ENCODE data around the gene CEP192.
"Not testable (repeated sequence)": the region's sequence is repeated elsewhere in the genome, so short reads cannot be mapped to it uniquely, and the experiment has no call there.

CEP192 gene

DNA sequence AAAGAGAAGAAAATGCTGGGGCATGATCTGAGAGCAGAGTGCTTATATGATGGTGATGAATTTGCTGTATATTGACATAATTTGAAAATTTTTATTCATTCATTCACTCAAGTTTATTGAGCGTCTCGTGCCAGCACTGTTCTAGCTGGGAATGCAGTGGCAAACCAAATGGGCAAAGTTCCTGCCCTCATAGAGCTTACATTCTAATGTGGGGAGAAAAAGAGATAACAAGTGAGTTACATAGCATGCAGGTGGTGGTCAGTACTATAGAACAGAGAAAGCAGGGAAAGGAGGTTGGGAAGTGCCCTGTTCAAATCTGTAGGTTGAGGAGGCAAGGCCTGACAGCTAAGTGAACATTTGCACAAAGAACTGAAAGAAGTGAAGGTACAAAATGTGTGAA lies 4.3 kb downstream of the CEP192 start:
- DNase-seq: no peak

DNA sequence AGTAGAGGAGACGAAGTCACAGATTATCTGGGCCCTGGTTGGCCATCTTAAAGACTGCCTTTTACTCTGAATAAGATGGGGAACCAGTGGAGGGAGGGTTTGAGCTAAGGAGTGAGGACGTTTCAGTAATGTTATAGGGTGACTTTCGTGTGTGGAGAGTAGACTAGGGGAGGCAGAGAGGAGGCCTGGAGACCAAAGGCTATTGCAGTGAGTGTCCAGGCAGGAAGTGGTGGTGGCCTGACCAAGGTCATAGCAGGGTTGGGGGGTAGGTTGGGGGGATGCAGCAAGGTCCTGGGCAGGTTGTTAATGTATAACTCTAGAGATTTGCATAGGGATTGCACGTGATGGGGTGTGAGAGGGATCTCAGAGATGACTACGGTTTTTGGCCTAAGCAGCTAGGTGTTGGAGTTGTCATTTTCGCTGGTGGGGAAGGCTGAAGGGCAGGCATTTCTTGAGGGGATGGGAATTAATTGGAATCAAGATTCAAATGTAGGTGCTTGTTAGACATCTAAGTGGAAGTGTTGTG lies 4.9 kb downstream of the CEP192 start:
- no peak for DNase-seq

DNA sequence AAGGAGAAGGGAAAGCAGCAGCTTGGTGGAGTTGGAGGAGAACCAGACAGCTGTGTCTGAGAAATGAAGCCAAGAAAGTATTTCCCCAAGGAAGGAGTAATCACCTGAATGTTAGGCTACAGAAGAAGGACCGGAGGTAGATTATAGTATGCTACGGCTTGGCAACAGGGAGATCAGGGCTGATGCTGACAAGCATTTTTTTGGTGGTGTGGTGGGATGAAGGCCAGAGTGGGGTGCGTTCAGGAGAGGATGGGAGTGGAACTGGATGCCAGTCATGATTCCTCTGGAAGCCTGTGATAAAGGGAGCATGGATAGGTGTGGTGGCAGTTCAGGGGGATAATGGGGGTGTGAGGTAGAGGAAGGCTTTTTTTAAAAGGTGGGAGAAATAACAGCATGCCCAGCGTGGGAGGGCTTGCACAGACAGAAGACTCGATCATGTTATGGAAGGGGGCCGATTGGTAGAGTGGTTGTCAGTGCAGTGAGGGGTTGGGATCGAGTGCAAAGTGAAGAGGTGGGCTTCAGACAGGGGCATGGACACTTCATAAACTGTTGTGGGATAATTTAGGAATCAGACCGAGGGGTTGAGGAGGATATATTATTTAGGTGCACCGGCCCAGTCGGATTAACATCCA lies 5.6 kb downstream of the CEP192 start:
- DNase-seq: no peak

DNA sequence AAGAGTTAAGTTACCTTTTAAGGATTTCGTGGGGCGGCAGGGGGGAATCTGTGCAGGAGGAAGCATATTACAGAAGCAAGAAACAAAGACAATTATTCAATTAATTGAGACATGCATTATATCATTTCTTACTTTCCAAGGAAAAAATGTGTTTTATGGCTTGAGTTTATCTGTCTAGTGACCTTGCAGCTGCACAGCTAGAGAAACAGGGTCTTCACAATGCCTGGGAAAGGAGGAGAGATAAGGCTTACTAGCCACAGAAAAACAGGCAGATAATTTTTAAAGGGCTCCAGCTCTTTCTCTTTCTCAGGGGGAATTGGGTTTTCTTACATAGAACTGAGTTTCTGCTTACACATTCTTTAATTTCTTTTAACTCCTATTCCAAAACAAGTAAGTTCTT lies 6.2 kb downstream of the CEP192 start:
- not testable (repeated sequence) for DNase-seq

DNA sequence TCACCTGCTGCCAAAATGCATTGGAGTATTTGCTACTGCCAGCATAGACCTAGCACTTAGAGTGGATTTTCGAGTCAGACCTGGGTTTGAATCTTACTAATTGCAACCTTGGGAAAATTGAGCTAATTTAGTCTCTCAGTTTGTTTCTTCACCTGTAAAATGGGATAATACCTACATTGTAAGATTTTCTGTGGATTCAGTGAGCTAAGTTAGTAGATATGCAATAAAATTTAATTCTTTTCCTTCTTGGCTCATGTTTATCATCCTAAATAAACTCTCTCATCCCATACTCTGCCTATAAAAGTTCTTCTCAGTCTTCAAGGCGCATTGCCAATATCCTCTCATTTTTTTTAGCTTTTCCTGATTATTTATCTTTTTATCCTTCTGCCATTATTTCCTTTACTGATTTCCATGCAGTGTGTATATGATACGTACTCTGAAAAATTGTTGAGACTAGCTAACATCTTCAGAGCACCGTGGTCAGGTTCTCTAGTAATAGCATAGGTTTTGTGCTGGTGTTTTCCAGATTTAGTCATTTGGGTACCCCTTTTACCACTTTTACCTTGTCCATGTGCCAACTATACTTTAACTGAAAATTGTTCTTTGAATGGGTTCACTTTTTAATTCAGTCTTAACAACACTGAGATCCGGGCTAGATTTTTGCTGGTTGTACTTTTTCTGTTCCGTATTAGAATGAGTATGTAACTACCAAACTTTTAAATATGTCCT lies 7.3 kb downstream of the CEP192 start:
- DNase-seq: no peak

DNA sequence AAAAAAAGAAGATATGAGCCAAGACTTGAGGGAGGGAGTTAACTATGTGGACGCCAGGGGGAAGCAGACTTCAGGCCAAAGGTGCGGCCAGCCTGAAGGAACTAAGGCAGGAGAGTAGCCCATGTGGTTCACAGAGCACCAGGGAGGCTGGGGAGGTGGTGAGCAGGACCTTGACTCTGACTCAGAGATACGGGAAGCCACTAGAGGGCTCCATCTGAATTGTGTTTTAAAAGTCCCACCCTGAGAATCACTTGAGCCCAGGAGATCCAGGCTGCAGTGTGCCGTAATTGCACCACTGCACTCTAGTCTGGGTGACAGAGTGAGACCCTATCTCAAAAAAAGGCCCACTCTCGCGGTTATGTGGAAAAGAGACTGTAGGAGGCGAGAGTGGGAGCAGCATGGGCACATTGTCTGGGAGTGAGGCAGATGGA lies 12.3 kb downstream of the CEP192 start:
- no peak for DNase-seq

DNA sequence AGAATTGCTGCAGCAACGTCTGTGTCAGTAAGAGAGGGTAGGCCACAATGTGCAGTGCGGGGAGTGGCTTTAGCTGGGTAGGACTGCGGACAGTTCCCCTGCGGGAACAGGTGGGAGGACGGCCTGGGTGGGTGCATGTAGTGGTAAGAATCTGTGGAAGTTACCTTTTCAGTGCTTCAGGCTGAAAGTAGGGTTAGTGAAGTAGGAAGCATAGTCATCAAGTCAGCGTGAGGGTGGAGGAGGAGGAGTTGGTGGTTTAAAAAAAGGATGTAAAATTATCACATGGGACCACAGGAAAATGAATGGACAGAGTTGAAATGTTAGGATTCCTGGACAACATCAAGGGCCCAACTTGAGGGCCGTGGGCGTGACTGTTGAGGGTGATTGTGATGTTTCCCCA lies 13.2 kb downstream of the CEP192 start:
- DNase-seq: no peak

DNA sequence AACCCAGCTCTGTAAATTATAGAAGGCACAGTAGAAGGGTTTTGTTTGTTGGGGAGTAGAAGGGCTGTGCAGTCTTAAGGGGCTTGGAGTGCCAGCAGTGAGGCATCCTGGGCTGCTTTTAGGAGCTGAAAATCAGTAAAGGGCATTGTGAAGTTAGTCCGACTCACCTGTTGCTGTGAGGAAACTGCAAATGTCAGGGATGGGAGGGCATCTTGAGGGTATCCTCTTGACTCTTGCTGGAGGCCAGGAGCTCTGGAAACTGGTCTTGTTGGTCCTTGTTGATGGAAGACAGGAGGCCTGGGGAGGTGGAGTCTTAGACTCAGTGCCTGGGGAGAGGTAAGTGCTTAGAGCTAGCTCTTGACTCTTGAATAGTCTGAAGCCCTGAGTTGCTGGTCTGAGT lies 14.1 kb downstream of the CEP192 start:
- DNase-seq: no peak

DNA sequence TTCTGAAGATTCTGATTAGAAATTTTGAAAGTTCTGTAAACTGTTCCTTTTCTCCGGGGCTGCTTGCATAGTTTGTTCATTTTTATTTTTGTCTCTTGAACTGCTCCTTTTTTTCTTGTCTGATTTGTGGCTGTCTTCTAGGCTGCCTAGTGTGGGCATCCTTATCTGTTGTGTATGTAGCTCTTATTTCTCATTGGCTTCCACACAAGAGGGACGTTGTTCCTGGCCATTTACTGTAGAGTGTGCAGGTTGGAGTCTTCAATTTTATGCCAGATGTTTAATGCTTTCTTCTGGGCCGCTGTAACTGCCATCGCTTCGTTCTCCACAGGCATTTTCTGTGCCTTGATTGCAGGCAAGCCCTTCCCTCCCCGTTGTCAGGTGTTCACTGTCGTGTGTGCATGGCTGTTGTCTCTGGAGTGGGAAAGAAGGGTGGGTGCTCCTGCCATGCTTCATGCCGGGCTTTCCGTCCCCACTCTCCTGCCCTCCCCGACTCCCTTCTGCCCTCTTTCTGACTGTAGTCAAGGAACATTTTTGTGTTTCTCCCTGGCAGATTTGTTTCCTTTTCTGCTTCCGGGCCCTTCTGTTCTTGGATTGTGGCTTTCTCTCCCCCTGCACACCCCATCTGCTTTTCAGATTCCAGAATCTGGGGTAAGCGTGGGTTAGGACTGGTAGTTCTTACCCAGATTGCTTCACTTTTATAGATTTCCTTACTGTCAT lies 15.5 kb downstream of the CEP192 start:
- no peak for DNase-seq

DNA sequence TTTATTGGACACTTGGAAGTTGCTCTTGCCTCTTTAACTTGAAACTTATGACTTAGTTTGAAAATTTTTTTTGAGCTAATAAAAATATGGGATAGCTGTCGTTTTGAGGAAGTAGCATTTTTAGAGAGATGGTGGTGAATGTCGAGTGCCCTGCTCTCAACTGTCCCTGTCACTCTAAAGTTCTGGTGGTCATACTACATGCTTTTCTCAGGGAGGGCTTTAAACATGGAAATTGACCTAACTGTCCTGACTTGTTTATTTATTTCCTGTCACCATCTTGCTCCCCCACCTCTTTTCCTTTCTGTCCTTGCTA lies 16.0 kb downstream of the CEP192 start:
- DNase-seq: no peak

DNA sequence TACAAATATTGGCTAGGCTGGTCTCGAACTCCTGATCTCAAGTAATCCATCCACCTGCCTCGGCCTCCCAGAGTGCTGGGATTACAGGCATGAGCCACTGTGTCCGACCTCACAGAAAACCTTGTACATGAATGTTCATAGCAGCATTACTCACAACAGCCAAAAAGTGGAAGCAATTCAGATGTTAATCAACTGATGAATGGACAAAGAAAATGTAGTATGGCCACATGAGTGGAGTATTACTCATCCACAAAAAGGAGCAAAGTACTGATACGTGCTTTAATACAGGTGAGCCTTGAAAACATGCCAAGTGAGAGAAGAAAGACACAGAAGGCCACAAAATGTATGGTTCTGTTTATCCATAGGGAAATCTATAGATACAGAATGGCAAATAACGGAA lies 20.6 kb downstream of the CEP192 start:
- DNase-seq: no peak

DNA sequence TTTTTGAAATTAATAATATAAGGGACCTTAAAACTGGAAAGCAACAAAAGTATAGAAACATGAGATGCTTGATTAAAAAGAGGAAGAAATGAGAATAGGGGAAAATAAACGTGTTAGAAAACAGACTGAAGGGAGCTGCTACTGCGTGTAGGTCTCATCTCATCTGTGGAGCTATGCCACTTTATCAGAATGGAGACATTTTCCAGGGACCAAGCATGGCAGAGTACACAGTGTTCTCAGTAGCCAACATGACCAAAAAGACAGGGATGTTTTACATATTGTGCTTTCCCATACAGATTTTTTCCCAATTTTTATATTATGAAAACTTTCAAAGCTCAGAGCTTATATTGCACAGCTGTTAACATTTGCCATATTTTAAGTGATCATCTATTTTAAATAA lies 23.1 kb downstream of the CEP192 start:
- no peak for DNase-seq

DNA sequence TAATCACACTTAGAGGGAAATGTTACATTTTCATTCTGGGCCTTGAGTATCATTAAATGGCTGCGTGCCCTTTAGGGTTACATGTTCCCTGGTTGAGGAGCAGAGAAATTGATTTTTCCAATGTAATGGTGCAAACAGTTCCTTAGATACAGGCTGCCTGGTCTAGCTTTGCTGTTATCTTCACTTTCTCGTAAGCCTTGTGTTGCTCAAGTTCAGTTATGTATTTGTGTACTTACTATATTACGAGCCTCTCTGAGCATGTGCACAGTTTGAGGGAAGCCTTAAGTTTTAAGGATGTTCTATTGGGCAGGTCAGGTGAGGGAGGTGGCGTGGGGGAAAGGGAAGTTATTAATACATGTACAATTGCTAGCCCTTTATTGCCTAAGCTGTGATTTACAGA lies 23.7 kb downstream of the CEP192 start:
- no peak for DNase-seq

DNA sequence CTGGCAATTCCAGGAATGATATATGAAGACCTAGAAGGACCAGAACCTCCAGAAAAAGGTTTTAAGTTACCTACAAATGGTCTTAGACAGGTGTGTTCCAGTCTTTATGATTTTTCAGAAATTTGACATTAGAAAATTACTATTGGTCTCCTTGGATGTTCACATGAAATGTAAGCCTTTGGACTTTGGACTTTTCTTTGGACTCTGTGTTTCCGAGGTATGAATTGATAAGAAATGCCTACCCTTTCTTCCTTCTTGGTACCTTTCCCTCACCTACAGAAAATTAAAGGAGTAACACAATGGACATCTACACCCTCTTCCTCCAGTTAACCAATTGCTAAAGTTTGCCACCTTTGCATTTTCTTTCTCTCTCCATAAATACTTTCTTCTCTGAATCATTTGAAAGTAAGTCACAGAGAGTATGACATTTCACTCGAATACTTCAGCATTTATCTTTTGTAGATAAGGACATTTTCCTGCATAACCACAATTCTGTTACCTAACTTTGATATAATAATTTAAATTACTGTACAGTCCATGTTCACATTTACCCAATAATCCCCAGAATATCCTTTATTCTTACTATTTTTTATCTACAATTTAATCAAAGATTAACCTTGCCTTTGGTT lies 26.2 kb downstream of the CEP192 start:
- DNase-seq: no peak

DNA sequence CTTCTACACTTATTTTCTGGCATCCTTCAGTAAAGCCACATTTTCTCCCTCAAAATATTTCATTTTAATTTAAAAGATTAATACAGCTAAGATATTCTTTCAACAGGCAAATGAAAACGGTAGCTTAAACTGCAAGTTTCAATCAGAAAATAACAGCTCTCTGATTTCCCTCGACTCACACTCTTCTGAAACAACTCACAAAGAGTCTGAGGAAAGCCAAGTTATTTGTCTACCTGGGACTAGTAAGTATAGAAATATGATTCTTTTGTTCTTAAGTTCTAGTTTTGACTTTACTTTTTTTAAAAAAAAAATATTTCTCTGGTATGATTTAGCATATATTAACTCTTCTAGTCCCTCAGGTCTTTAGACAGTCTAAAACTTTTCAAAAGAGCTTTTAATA lies 27.2 kb downstream of the CEP192 start:
- no peak for DNase-seq

DNA sequence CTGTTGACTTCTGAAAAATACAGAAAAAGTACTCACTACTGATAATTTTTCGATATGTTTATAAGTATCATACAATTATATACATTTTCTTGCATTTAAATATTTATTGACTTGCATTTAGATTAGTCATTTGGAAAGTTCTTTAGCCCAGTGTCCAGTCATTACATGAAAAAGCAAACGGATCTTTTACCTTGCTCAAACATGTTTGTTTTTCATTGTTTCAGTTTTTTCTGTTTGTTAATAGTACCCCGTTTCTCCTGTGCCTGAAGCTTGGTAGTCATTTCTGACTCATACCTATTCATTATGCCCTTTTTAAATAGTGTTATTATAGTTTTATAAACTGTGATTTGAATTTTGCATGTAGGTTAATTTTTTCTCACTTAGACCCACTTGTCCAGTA lies 28.1 kb downstream of the CEP192 start:
- no peak for DNase-seq

DNA sequence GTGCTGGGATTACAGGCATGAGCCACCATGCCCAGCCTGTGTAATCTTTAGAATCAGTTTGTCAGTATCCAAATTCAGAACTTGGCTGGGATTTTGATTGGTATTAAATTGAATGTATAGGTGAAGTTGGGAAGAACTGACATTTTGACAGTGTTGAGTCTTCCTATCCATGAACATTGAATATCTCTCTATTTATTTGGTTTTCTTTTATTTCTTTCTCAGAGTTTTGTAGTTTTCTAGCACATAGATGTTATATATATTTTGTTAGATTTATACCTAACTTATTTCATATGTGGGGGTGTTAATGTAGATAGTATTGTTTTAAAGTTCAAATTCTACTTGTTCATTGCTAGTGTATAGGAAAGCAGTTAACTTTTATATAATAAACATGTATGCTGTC lies 31.5 kb downstream of the CEP192 start:
- no peak for DNase-seq

DNA sequence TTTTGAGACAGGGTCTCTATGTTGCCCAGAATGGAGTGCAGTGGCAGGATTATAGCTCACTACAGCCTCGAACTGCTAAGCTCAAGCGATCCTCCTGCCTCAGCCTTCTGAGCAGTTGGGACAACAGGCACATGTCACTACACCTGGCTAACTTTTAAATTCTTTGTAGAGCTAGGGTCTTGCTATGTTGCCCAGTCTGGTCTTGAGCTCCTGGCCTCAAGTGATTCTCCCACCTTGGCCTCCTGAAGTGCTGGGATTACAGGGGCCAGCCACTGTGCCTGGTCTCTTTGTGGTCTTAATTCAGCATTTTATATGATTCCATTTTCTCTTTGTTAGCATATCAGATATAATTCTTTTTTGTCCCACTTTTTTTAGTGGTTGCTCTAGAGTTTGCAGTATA lies 34.1 kb downstream of the CEP192 start:
- no peak for DNase-seq

DNA sequence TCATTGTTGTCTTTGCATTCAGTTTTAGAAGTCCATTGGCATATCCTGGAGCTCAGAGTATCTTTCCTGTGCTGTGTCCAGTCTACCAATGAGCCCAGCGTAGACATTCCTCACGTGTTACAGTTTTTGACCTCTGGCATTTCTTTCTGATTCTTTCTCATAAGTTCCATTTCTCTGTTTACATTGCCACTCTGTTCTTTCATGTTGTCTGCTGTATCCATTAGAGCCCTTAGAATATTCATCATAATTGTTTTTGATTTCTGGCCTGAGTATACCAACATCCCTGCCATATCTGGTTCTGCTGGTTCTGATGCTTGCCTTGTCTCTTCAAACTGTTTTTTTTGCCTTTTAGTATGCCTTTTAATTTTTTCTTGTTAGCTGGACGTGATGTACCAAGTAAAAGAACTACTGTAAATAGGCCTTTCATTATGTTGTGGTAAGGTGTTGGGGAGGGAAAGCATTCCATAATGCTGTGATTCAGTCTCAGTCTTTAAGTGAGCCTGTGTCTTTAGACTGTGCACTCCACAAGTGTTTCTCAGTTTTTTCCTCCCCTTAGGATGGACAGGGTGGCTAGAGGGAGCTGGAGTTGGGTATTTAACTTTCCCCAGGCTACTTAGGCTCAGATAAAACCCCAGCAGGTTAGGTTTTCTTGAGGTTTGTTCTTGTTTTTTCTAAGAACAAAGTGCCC lies 35.6 kb downstream of the CEP192 start:
- DNase-seq: no peak

DNA sequence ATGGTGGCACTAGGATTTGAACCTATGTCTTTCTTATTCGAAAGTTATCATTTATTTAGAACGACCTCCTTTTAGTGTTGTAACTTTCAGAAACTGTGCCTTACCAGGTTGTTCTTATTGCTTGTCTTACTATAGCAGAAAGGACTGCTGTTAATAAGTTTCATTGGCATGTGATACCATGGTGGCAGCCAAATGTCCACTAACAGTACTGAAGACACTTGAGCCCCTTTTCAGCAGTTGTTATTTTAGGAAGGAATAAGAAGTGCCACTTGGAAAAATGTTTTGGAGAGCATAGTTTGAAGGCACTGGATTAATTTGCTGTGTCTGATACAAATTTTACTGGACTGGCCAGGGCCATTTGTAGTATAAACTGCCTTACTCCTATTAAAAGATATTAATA lies 37.7 kb downstream of the CEP192 start:
- no peak for DNase-seq

DNA sequence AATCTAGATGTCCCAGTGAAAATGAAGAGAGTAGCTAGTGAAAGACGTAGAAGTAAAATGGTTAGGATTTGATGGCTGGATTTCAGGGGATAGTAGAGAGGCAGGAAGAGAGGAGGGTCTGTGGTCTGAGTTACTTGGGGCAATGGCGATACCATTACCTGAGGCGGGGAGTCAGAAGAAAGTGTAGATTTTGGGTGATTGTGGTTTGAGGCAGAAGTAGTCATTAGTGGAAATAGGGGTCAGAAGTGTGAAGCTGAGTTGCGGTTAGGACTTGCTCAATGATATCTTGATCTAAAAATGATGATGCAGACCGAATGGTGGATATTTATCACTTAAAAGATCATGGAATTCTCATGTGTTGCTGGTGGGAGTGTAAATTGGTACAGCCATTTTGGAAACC lies 41.0 kb downstream of the CEP192 start:
- no peak for DNase-seq

DNA sequence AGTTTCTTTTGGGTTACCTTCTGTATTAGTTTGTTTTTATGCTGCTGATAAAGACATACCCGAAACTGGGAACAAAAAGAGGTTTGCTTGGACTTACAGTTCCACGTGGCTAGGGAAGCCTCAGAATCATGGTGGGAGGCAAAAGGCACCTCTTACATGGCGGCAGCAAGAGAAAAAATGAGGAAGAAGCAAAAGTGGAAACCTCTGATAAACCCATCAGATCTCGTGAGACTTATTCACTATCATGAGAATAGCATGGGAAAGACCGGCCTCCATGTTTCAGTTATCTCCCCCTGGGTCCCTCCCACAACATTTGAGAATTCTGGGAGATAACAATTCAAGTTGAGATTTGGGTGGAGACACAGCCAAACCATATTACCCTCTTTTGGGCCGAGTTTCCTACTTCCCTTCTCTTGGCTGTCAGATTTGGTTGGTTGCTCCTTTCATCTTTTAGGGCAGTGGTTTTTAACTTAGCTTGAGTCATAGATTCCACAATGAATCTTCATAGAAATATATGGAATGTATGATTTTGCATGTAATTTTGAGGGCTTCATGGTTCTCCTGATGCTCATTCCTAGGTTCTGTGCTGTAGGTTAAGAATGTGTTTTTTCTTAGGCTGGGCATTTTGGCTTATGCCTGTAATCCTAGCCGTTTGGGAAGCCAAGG lies 44.2 kb downstream of the CEP192 start:
- no peak for DNase-seq

Measured in activated gamma-delta T cell treated with Interleukin-2 at 50 U/mL for 16 hours (primary cell).